ENCODE measurements around the gene REL.

GRCh38 chr2:60959501-60959900 is 78.1 kb downstream of the REL start:
- TF ChIP-seq CTCF (IDR thresholded peaks at IDR 0.05) (no peak), POLR2A (IDR thresholded peaks at IDR 0.05) (no peak), EP300 (IDR thresholded peaks at IDR 0.05) (no peak), POLR2AphosphoS5 (IDR thresholded peaks at IDR 0.05) (no peak)

Data from sigmoid colon (tissue), 4 donors.